ENCODE data around the gene GATAD1. TPM values are rescaled to one million over a fixed set of nuclear protein-coding genes. Genes with fewer than 3 reads are reported as not detected.
"Not testable (repeated sequence)": the region's sequence is repeated elsewhere in the genome, so short reads cannot be mapped to it uniquely, and the experiment has no call there.

GATAD1 gene
- total RNA-seq, 1 experiment from 2014 or later: 19.4 TPM

- H3K9me3 ChIP-seq (ENCODE audit: low read depth, low read length, poor library complexity, severe bottlenecking); BruUV-seq (replicated peaks); H3K27ac ChIP-seq (ENCODE audit: low read depth, low read length, poor library complexity, severe bottlenecking); H3K27me3 ChIP-seq (replicated peaks; ENCODE audit: insufficient read depth, low read depth, low read length, poor library complexity); intact Hi-C loops (cut with micrococcal nuclease; ENCODE audit: unreplicated experiment); CTCF ChIA-PET; H3K36me3 ChIP-seq (ENCODE audit: insufficient read depth, low read length, poor library complexity, severe bottlenecking); H3K4me1 ChIP-seq (ENCODE audit: insufficient read depth, low read length, poor library complexity, severe bottlenecking); H3K4me3 ChIP-seq (ENCODE audit: low read depth, low read length, poor library complexity, severe bottlenecking); DNase-seq (ENCODE audit: low spot score); POLR2A ChIA-PET (ENCODE audit: low non-redundant PET): not testable (repeated sequence)
Measured at GRCh38 chr7:92475851-92476590, 28.7 kb downstream of the GATAD1 start.

GRCh38 chr7:92477681-92478080, 30.4 kb downstream of the GATAD1 start, which contains the start of gene ERVW-1:
TSS of gene ERVW-1 (minus strand) at chr7:92477946. CDS start at chr7:92470381, 7,565 bp downstream.
- DNase-seq (ENCODE audit: low spot score); intact Hi-C loops (cut with micrococcal nuclease; ENCODE audit: unreplicated experiment); POLR2A ChIA-PET (ENCODE audit: low non-redundant PET); H3K36me3 ChIP-seq (ENCODE audit: insufficient read depth, low read length, poor library complexity, severe bottlenecking); BruUV-seq (replicated peaks); H3K27ac ChIP-seq (ENCODE audit: low read depth, low read length, poor library complexity, severe bottlenecking); CTCF ChIA-PET; H3K4me3 ChIP-seq (ENCODE audit: low read depth, low read length, poor library complexity, severe bottlenecking); H3K9me3 ChIP-seq (ENCODE audit: low read depth, low read length, poor library complexity, severe bottlenecking); H3K27me3 ChIP-seq (replicated peaks; ENCODE audit: insufficient read depth, low read depth, low read length, poor library complexity); H3K4me1 ChIP-seq (ENCODE audit: insufficient read depth, low read length, poor library complexity, severe bottlenecking): not testable (repeated sequence)

DNA sequence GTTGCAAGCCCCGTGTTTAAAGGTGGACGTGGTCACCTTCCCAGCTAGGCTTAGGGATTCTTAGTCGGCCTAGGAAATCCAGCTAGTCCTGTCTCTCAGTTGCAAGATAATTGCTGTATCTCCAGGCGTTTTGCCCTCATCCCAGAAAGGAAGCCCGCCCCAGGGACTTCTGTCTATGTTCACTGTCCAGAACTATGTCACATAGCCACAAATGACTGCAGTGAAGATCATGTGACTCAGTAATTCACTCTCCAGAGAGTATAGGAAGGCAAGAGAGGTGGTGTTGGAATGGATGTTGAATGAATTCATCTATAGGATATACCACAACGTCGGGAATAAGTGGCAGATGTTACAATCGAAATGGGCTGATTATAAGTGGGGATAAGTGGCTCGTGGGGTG, 30.8 kb downstream of the GATAD1 start:
- ChIA-PET POLR2A (ENCODE audit: low non-redundant PET) (no interaction called here), CTCF (no interaction called here)
- Histone ChIP-seq H3K9me3 (ENCODE audit: low read depth, low read length, poor library complexity, severe bottlenecking) (no peaks in the 10 kb centered on the region), H3K36me3 (ENCODE audit: insufficient read depth, low read length, poor library complexity, severe bottlenecking) (no peaks in the 10 kb centered on the region), H3K4me1 (ENCODE audit: insufficient read depth, low read length, poor library complexity, severe bottlenecking) (no peaks in the 10 kb centered on the region), H3K27me3 (replicated peaks; ENCODE audit: insufficient read depth, low read depth, low read length, poor library complexity) (no peaks in the 10 kb centered on the region), H3K4me3 (ENCODE audit: low read depth, low read length, poor library complexity, severe bottlenecking) (no peak overlapping the region), H3K27ac (ENCODE audit: low read depth, low read length, poor library complexity, severe bottlenecking) (no peak overlapping the region)
- intact Hi-C loops (cut with micrococcal nuclease; ENCODE audit: unreplicated experiment): no loop called here
- TF ChIP-seq EZH2 (IDR thresholded peaks at IDR 0.05; ENCODE audit: borderline replicate concordance, low read depth, low read length, poor library complexity, severe bottlenecking): no peak
- TF ChIP-seq, protein P1, sequence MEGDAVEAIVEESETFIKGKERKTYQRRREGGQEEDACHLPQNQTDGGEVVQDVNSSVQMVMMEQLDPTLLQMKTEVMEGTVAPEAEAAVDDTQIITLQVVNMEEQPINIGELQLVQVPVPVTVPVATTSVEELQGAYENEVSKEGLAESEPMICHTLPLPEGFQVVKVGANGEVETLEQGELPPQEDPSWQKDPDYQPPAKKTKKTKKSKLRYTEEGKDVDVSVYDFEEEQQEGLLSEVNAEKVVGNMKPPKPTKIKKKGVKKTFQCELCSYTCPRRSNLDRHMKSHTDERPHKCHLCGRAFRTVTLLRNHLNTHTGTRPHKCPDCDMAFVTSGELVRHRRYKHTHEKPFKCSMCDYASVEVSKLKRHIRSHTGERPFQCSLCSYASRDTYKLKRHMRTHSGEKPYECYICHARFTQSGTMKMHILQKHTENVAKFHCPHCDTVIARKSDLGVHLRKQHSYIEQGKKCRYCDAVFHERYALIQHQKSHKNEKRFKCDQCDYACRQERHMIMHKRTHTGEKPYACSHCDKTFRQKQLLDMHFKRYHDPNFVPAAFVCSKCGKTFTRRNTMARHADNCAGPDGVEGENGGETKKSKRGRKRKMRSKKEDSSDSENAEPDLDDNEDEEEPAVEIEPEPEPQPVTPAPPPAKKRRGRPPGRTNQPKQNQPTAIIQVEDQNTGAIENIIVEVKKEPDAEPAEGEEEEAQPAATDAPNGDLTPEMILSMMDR (conservative IDR thresholded peaks at IDR 0.05; ENCODE audit: low read depth, low read length): no peak
- DNase-seq (ENCODE audit: low spot score): no peak
- no TSS peak for BruUV-seq (replicated peaks)

- Histone ChIP-seq H3K27me3 (replicated peaks; ENCODE audit: insufficient read depth, low read depth, low read length, poor library complexity) (no peaks in the 10 kb centered on the region), H3K4me1 (ENCODE audit: insufficient read depth, low read length, poor library complexity, severe bottlenecking) (no peaks in the 10 kb centered on the region), H3K9me3 (ENCODE audit: low read depth, low read length, poor library complexity, severe bottlenecking) (no peaks in the 10 kb centered on the region), H3K36me3 (ENCODE audit: insufficient read depth, low read length, poor library complexity, severe bottlenecking) (no peaks in the 10 kb centered on the region), H3K4me3 (ENCODE audit: low read depth, low read length, poor library complexity, severe bottlenecking) (no peak overlapping the region), H3K27ac (ENCODE audit: low read depth, low read length, poor library complexity, severe bottlenecking) (no peak overlapping the region)
- intact Hi-C loops (cut with micrococcal nuclease; ENCODE audit: unreplicated experiment): no loop called here
- DNase-seq (ENCODE audit: low spot score): no peak
- no TSS peak for BruUV-seq (replicated peaks)
- TF ChIP-seq, protein P1 (conservative IDR thresholded peaks at IDR 0.05; ENCODE audit: low read depth, low read length): no peak
- no peak for TF ChIP-seq EZH2 (IDR thresholded peaks at IDR 0.05; ENCODE audit: borderline replicate concordance, low read depth, low read length, poor library complexity, severe bottlenecking)
- ChIA-PET POLR2A (ENCODE audit: low non-redundant PET) (no interaction called here), CTCF (no interaction called here)
Measured at GRCh38 chr7:92478711-92479110, 31.4 kb downstream of the GATAD1 start.

DNA sequence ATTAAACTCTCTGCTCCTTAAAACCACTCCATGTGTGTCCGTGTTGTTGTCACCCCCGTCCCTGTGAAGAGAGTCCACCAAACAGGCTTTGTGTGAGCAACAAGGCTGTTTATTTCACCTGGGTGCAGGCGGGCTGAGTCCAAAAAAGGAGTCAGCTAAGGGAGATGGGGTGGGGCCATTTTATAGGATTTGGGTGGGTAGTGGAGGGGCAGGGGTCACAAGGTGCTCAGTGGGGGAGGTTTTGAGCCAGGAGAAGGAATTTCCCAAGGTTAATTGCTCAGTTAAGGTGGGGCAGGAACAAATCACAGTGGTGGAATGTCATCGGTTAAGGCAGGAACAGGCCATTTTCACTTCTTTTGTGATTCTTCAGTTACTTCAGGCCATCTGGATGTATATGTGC, 31.9 kb downstream of the GATAD1 start:
- H3K27me3 ChIP-seq (replicated peaks; ENCODE audit: insufficient read depth, low read depth, low read length, poor library complexity); H3K4me3 ChIP-seq (ENCODE audit: low read depth, low read length, poor library complexity, severe bottlenecking); intact Hi-C loops (cut with micrococcal nuclease; ENCODE audit: unreplicated experiment); CTCF ChIA-PET; H3K27ac ChIP-seq (ENCODE audit: low read depth, low read length, poor library complexity, severe bottlenecking); POLR2A ChIA-PET (ENCODE audit: low non-redundant PET); H3K36me3 ChIP-seq (ENCODE audit: insufficient read depth, low read length, poor library complexity, severe bottlenecking); H3K9me3 ChIP-seq (ENCODE audit: low read depth, low read length, poor library complexity, severe bottlenecking); H3K4me1 ChIP-seq (ENCODE audit: insufficient read depth, low read length, poor library complexity, severe bottlenecking); DNase-seq (ENCODE audit: low spot score); BruUV-seq (replicated peaks): not testable (repeated sequence)

DNA sequence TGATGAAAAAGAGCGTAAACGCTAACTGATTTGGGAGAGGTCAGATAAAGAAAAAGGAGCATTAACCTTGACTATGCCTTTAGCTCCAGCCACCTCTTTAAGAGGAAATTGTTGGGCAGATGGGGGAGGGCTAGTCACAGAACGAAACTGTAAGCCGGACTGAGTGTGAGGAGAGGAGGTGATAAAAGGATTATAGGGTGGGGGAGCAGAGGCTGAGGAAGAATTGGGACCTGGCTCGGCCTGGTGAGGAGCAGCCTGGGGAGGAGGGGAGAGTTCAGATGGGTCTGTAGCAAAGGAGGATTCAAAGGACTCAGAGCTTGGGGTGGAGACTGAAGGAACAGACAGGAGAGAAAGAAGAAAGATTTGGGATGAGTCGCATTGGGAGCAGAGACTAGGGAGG, 36.3 kb downstream of the GATAD1 start:
- peaks cover 14% of the 10 kb centered on the region for H3K36me3 ChIP-seq (ENCODE audit: insufficient read depth, low read length, poor library complexity, severe bottlenecking)
- CTCF ChIA-PET; DNase-seq (ENCODE audit: low spot score); H3K4me1 ChIP-seq (ENCODE audit: insufficient read depth, low read length, poor library complexity, severe bottlenecking); H3K9me3 ChIP-seq (ENCODE audit: low read depth, low read length, poor library complexity, severe bottlenecking); H3K27ac ChIP-seq (ENCODE audit: low read depth, low read length, poor library complexity, severe bottlenecking); H3K27me3 ChIP-seq (replicated peaks; ENCODE audit: insufficient read depth, low read depth, low read length, poor library complexity); POLR2A ChIA-PET (ENCODE audit: low non-redundant PET); H3K4me3 ChIP-seq (ENCODE audit: low read depth, low read length, poor library complexity, severe bottlenecking); intact Hi-C loops (cut with micrococcal nuclease; ENCODE audit: unreplicated experiment); BruUV-seq (replicated peaks): not testable (repeated sequence)

All from A673 (cell line).